Measurements from ENCODE around the gene DHX35. TPM values are rescaled to one million over a fixed set of nuclear protein-coding genes. Genes with fewer than 3 reads are reported as not detected.

Gene DHX35
- polyA plus RNA-seq, 3 donors, result 1.6 to 11.2 (median 2.7) TPM

DNA sequence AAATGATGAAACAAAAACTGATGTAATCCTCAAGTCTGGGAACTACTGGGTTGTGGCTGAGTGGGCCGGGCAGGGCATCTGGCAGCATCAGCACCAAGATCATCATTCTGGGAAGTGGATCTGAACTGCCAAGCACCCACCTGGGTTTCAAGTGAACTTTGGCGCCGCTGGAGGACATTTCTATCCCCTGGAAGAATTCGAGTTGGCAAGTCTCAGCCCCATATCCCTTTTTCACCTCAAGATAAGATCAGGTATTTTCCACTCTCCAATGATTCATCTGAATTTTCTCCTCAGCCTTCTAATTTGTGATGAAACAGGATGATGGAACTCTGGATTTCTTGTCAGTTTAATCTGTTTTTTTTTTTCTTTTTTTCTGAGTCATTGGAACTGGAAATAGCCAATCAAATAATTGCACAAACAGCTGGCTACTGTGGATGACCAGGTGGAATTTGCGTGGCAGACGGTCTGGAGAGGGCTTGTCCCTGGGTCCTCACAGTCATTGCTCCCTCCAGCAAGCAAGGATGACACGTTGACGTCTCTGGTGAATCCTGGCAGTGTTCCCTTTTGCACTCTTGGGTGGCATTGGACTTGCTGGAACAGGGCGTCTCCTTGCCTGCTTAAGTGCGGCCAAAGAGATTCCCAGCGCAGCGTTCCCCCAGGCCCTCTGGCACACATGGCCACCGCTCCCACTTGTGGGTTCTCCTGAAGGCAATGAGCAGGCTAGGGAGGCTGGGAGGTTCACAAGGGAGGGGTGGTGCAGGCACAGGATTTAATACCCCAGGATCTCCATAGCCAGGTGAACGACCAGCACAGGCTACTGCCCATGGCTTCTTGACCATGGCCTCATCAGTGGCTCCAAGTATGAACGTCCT is 80.4 kb downstream of the DHX35 start:
- Histone ChIP-seq H4K20me1 (ENCODE audit: insufficient read depth, low read length) (no peaks in the 10 kb centered on the region), H3K4me2 (replicated peaks; ENCODE audit: extremely low read depth, low read length, poor library complexity, severe bottlenecking) (no peak overlapping the region), H3K27me3 (ENCODE audit: control insufficient read depth in 2 of 2, insufficient read depth in 2 of 2, low read length in 2 of 2) (no peaks in the 10 kb centered on the region), H3K36me3 (replicated peaks in 1 of 2; ENCODE audit: control insufficient read depth in 1 of 2, insufficient read depth in 2 of 2, low read length in 2 of 2) (peaks cover 41 to 57% of the 10 kb centered on the region in 2 donors), H2AFZ (ENCODE audit: insufficient read depth, low read depth, low read length, poor library complexity, severe bottlenecking) (no peak overlapping the region), H3K79me2 (ENCODE audit: insufficient read depth, low read length) (no peaks in the 10 kb centered on the region), H3K9ac (ENCODE audit: insufficient read depth, low read length, poor library complexity, severe bottlenecking) (no peak overlapping the region), H3K9me3 (replicated peaks in 1 of 2; ENCODE audit: control insufficient read depth in 1 of 2, insufficient read depth in 1 of 2, low read length in 2 of 2) (no peaks in the 10 kb centered on the region), H3K4me1 (ENCODE audit: control insufficient read depth in 1 of 2, insufficient read depth in 2 of 2, low read length in 2 of 2) (no peaks in the 10 kb centered on the region), H3K4me3 (replicated peaks in 1 of 3; ENCODE audit: low read depth in 2 of 3, low read length in 3 of 3) (no peak overlapping the region), H3K27ac (ENCODE audit: low read depth in 1 of 2, low read length in 2 of 2) (no peak overlapping the region)
- intact Hi-C loops (cut with micrococcal nuclease), result loop anchor here in 1 of 2 donors (10.0 kb wide), 1 partner anchor 108 kb away; no protein-coding TSS in a partner anchor
- H3K36me3 Mint-ChIP-seq, result peaks cover 54 to 61% of the 10 kb centered on the region in 2 donors
- DNase-seq, result no peak
- H3K4me1 Mint-ChIP-seq, result no peaks in the 10 kb centered on the region
- no peak overlapping the region for H3K4me3 Mint-ChIP-seq
- H3K27me3 Mint-ChIP-seq (ENCODE audit: low read depth in 3 of 3), result no peaks in the 10 kb centered on the region
- H3K9me3 Mint-ChIP-seq, result no peaks in the 10 kb centered on the region
- TF ChIP-seq, protein P1, sequence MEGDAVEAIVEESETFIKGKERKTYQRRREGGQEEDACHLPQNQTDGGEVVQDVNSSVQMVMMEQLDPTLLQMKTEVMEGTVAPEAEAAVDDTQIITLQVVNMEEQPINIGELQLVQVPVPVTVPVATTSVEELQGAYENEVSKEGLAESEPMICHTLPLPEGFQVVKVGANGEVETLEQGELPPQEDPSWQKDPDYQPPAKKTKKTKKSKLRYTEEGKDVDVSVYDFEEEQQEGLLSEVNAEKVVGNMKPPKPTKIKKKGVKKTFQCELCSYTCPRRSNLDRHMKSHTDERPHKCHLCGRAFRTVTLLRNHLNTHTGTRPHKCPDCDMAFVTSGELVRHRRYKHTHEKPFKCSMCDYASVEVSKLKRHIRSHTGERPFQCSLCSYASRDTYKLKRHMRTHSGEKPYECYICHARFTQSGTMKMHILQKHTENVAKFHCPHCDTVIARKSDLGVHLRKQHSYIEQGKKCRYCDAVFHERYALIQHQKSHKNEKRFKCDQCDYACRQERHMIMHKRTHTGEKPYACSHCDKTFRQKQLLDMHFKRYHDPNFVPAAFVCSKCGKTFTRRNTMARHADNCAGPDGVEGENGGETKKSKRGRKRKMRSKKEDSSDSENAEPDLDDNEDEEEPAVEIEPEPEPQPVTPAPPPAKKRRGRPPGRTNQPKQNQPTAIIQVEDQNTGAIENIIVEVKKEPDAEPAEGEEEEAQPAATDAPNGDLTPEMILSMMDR (IDR thresholded peaks at IDR 0.05), result no peak
- H3K27ac Mint-ChIP-seq, result peak overlapping the region in 1 of 7 donors; percentile 14
- 96% methylated on average over 14 of the region's 15 CpGs for WGBS (ENCODE audit: insufficient coverage)

GRCh38 chr20:39044501-39044900 is 82.4 kb downstream of the DHX35 start:
- H3K4me3 Mint-ChIP-seq, result no peak overlapping the region
- peaks cover 1% of the 10 kb centered on the region for H3K4me1 Mint-ChIP-seq
- H3K79me2 ChIP-seq (ENCODE audit: insufficient read depth, low read length), result no peaks in the 10 kb centered on the region
- intact Hi-C loops (cut with micrococcal nuclease), result loop anchor here in 1 of 2 donors (10.0 kb wide), 1 partner anchor 110 kb away; no protein-coding TSS in a partner anchor
- H3K9me3 Mint-ChIP-seq, result no peaks in the 10 kb centered on the region
- peaks cover 25 to 37% of the 10 kb centered on the region in 2 donors for H3K36me3 ChIP-seq (replicated peaks in 1 of 2; ENCODE audit: control insufficient read depth in 1 of 2, insufficient read depth in 2 of 2, low read length in 2 of 2)
- 95% methylated on average over 6 of the region's 6 CpGs for WGBS (ENCODE audit: insufficient coverage)
- DNase-seq, result no peak
- H4K20me1 ChIP-seq (ENCODE audit: insufficient read depth, low read length), result no peaks in the 10 kb centered on the region
- no peak overlapping the region for H3K27ac ChIP-seq (ENCODE audit: low read depth in 1 of 2, low read length in 2 of 2)
- H3K36me3 Mint-ChIP-seq, result peaks cover 34 to 42% of the 10 kb centered on the region in 2 donors
- H3K27me3 ChIP-seq (ENCODE audit: control insufficient read depth in 2 of 2, insufficient read depth in 2 of 2, low read length in 2 of 2), result no peaks in the 10 kb centered on the region
- H3K4me2 ChIP-seq (replicated peaks; ENCODE audit: extremely low read depth, low read length, poor library complexity, severe bottlenecking), result no peak overlapping the region
- no peak overlapping the region for H3K9ac ChIP-seq (ENCODE audit: insufficient read depth, low read length, poor library complexity, severe bottlenecking)
- H3K27ac Mint-ChIP-seq, result no peak overlapping the region
- TF ChIP-seq, protein P1 (IDR thresholded peaks at IDR 0.05), result no peak
- H3K4me3 ChIP-seq (replicated peaks in 1 of 3; ENCODE audit: low read depth in 2 of 3, low read length in 3 of 3), result no peak overlapping the region
- no peak overlapping the region for H2AFZ ChIP-seq (ENCODE audit: insufficient read depth, low read depth, low read length, poor library complexity, severe bottlenecking)
- peaks cover 0 to under 1% (median 0%) of the 10 kb centered on the region in 3 donors for H3K27me3 Mint-ChIP-seq (ENCODE audit: low read depth in 3 of 3)
- H3K9me3 ChIP-seq (replicated peaks in 1 of 2; ENCODE audit: control insufficient read depth in 1 of 2, insufficient read depth in 1 of 2, low read length in 2 of 2), result no peaks in the 10 kb centered on the region
- peaks cover under 1 to 2% of the 10 kb centered on the region in 2 donors for H3K4me1 ChIP-seq (ENCODE audit: control insufficient read depth in 1 of 2, insufficient read depth in 2 of 2, low read length in 2 of 2)

Measured in CD14-positive monocyte (primary cell).